GM23338 (cell line): ENCODE measurements around the gene DCPS. TPM values are rescaled to one million over a fixed set of nuclear protein-coding genes. Genes with fewer than 3 reads are reported as not detected.

ENCODE experiments used
- ATAC-seq: fragments of 200-7000 bp; cut with Tn5 transposase; 3 replicates; pipeline ENCODE4 v1.9.1; 2020
- DNase-seq: peaks from one replicate; pipeline ENCODE4 v3.0.0-alpha.2; 2015; ENCODE audit warnings: low spot score
- H2AFZ ChIP-seq: fragments of 200-600 bp; sonication (generic); 2 replicates; pipeline ENCODE4 v1.8.0; 2016; ENCODE audit warnings: antibody characterized with exemption, mild to moderate bottlenecking, moderate library complexity
- H3F3A ChIP-seq: fragments of 200-600 bp; sonication (generic); replicated peaks from 2 replicates; pipeline ENCODE4 v1.8.0; 2017; ENCODE audit warnings: antibody characterized with exemption, mixed run types, low read depth
- H3K27ac ChIP-seq: fragments of 200-600 bp; sonication (generic); 2 replicates; pipeline ENCODE4 v1.6.1; 2016; ENCODE audit warnings: low read depth
- H3K27me3 ChIP-seq: fragments of 200-600 bp; sonication (generic); 2 replicates; pipeline ENCODE4 v1.8.0; 2016; ENCODE audit warnings: mild to moderate bottlenecking, mixed run types, moderate library complexity; ENCODE audit not compliant: insufficient read depth
- H3K36me3 ChIP-seq: fragments of 200-600 bp; sonication (generic); 2 replicates; pipeline ENCODE4 v1.8.0; 2016; ENCODE audit warnings: mild to moderate bottlenecking; ENCODE audit not compliant: insufficient read depth
- H3K4me1 ChIP-seq: fragments of 200-600 bp; sonication (generic); 2 replicates; pipeline ENCODE4 v1.8.0; 2016; ENCODE audit warnings: mild to moderate bottlenecking, moderate library complexity; ENCODE audit not compliant: insufficient read depth
- H3K4me2 ChIP-seq: fragments of 200-600 bp; sonication (generic); 2 replicates; pipeline ENCODE4 v1.7.1; 2017; ENCODE audit warnings: mixed run types
- H3K4me3 ChIP-seq: fragments of 200-600 bp; sonication (generic); 2 replicates; pipeline ENCODE4 v1.6.1; 2016; ENCODE audit warnings: mixed run types
- H3K79me2 ChIP-seq: fragments of 200-600 bp; sonication (generic); replicated peaks from 2 replicates; pipeline ENCODE4 v1.8.0; 2017; ENCODE audit warnings: mild to moderate bottlenecking; ENCODE audit not compliant: insufficient read depth
- H3K9me2 ChIP-seq: fragments of 200-600 bp; sonication (generic); 2 replicates; pipeline ENCODE4 v1.8.0; 2017; ENCODE audit not compliant: insufficient read depth
- H4K20me1 ChIP-seq: fragments of 200-600 bp; sonication (generic); replicated peaks from 2 replicates; pipeline ENCODE4 v1.8.0; 2017; ENCODE audit warnings: mild to moderate bottlenecking; ENCODE audit not compliant: insufficient read depth
- H3K27ac Mint-ChIP-seq: 2 replicates; pipeline ENCODE4 v1.8.0; 2020; ENCODE audit warnings: inconsistent platforms, mild to moderate bottlenecking, moderate library complexity, mixed read lengths
- H3K27me3 Mint-ChIP-seq: 3 replicates; pipeline ENCODE4 v1.8.0; 2022; ENCODE audit warnings: low read depth, mild to moderate bottlenecking, moderate library complexity, mixed read lengths, inconsistent platforms; ENCODE audit not compliant: insufficient read depth, poor library complexity
- H3K36me3 Mint-ChIP-seq: 3 replicates; pipeline ENCODE4 v1.8.0; 2021; ENCODE audit warnings: low read depth, mild to moderate bottlenecking, inconsistent platforms, moderate library complexity, mixed read lengths
- H3K4me1 Mint-ChIP-seq: 3 replicates; pipeline ENCODE4 v1.8.0; 2020; ENCODE audit warnings: mild to moderate bottlenecking, inconsistent platforms, mixed read lengths
- H3K4me3 Mint-ChIP-seq: 3 replicates; pipeline ENCODE4 v1.8.0; 2021; ENCODE audit warnings: moderate library complexity, mild to moderate bottlenecking, inconsistent platforms, mixed read lengths
- H3K9me3 Mint-ChIP-seq: 3 replicates; pipeline ENCODE4 v1.8.0; 2020; ENCODE audit warnings: moderate library complexity, mild to moderate bottlenecking, inconsistent platforms, mixed read lengths
- CREB1 ChIP-seq: fragments of 250-450 bp; sonication (Bioruptor Pico); IDR thresholded peaks from 2 replicates; pipeline ENCODE4 v1.5.0; 2020; ENCODE audit warnings: low read depth, mild to moderate bottlenecking, moderate library complexity
- EZH2 ChIP-seq: fragments of 200-600 bp; sonication (generic); IDR thresholded peaks from one replicate; pipeline ENCODE4 v1.8.0; 2017; ENCODE audit warnings: antibody characterized with exemption, mild to moderate bottlenecking, low read depth; ENCODE audit not compliant: unreplicated experiment
- EZH2phosphoT487 ChIP-seq: fragments of 200-600 bp; sonication (generic); IDR thresholded peaks from one replicate; pipeline ENCODE4 v1.8.1; 2018; ENCODE audit warnings: antibody characterized with exemption; ENCODE audit not compliant: unreplicated experiment
- JUNB ChIP-seq: IDR thresholded peaks from one replicate; pipeline ENCODE4 v1.6.1; 2016; ENCODE audit warnings: antibody characterized with exemption; ENCODE audit not compliant: unreplicated experiment
- NANOG ChIP-seq: IDR thresholded peaks from 2 replicates; pipeline ENCODE4 v1.6.1; 2016; ENCODE audit warnings: antibody characterized with exemption, borderline replicate concordance
- POLR2AphosphoS5 ChIP-seq: IDR thresholded peaks from 2 replicates; pipeline ENCODE4 v1.6.1; 2016; ENCODE audit warnings: antibody characterized with exemption, low read depth
- STAT1 ChIP-seq: IDR thresholded peaks from one replicate; pipeline ENCODE4 v1.6.1; 2016; ENCODE audit warnings: antibody characterized with exemption; ENCODE audit not compliant: unreplicated experiment
- ZNF114 ChIP-seq: fragments of 250-450 bp; sonication (Bioruptor Pico); IDR thresholded peaks from 2 replicates; pipeline ENCODE4 v1.5.0; 2020; ENCODE audit warnings: mild to moderate bottlenecking, moderate library complexity
- ZNF331 ChIP-seq: fragments of 250-450 bp; sonication (Bioruptor Pico); IDR thresholded peaks from 2 replicates; pipeline ENCODE4 v1.5.0; 2020; ENCODE audit warnings: low read depth, mild to moderate bottlenecking, moderate library complexity
- polyA plus RNA-seq: library from polyadenylated mRNA; unstranded; fragments of >200 nt; fragmentation: Nextera tagmentation; extraction: Ambion mirVana; gene quantifications from 2 replicates; pipeline ENCODE4 v1.2.1, GENCODE V29; 2016
- total RNA-seq: library from RNA; depleted of rRNA; stranded (reverse); fragments of >200 nt; shearing (Covaris generic); gene quantifications from 2 replicates; pipeline ENCODE4 v1.2.3, GENCODE V29; 2014
- TF ChIP-seq, protein P1 (sequence below): IDR thresholded peaks from one replicate; pipeline ENCODE4 v1.6.1; 2018; ENCODE audit warnings: antibody characterized with exemption; ENCODE audit not compliant: unreplicated experiment
- TF ChIP-seq, protein P2 (sequence below), 2 experiments: fragments of 200-600 bp in 1 of 2; sonication (generic) in 1 of 2; conservative IDR thresholded peaks; 2 replicates each; pipeline versions ENCODE4 v1.5.1 to v1.6.1; 2016 to 2017; ENCODE audit warnings: antibody characterized with exemption in 2 of 2, low read depth in 2 of 2, mild to moderate bottlenecking in 2 of 2, moderate library complexity in 1 of 2

DCPS gene
- total and polyA plus RNA-seq, 2 experiments from 2014 or later, result 26.8 to 46.4 TPM

GRCh38 chr11:126359431-126360048 is 55.7 kb downstream of the DCPS start (continued):
- TF ChIP-seq, protein P1, sequence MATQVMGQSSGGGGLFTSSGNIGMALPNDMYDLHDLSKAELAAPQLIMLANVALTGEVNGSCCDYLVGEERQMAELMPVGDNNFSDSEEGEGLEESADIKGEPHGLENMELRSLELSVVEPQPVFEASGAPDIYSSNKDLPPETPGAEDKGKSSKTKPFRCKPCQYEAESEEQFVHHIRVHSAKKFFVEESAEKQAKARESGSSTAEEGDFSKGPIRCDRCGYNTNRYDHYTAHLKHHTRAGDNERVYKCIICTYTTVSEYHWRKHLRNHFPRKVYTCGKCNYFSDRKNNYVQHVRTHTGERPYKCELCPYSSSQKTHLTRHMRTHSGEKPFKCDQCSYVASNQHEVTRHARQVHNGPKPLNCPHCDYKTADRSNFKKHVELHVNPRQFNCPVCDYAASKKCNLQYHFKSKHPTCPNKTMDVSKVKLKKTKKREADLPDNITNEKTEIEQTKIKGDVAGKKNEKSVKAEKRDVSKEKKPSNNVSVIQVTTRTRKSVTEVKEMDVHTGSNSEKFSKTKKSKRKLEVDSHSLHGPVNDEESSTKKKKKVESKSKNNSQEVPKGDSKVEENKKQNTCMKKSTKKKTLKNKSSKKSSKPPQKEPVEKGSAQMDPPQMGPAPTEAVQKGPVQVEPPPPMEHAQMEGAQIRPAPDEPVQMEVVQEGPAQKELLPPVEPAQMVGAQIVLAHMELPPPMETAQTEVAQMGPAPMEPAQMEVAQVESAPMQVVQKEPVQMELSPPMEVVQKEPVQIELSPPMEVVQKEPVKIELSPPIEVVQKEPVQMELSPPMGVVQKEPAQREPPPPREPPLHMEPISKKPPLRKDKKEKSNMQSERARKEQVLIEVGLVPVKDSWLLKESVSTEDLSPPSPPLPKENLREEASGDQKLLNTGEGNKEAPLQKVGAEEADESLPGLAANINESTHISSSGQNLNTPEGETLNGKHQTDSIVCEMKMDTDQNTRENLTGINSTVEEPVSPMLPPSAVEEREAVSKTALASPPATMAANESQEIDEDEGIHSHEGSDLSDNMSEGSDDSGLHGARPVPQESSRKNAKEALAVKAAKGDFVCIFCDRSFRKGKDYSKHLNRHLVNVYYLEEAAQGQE, result no peak
- TF ChIP-seq EZH2, result no peak
- TF ChIP-seq, protein P2, sequence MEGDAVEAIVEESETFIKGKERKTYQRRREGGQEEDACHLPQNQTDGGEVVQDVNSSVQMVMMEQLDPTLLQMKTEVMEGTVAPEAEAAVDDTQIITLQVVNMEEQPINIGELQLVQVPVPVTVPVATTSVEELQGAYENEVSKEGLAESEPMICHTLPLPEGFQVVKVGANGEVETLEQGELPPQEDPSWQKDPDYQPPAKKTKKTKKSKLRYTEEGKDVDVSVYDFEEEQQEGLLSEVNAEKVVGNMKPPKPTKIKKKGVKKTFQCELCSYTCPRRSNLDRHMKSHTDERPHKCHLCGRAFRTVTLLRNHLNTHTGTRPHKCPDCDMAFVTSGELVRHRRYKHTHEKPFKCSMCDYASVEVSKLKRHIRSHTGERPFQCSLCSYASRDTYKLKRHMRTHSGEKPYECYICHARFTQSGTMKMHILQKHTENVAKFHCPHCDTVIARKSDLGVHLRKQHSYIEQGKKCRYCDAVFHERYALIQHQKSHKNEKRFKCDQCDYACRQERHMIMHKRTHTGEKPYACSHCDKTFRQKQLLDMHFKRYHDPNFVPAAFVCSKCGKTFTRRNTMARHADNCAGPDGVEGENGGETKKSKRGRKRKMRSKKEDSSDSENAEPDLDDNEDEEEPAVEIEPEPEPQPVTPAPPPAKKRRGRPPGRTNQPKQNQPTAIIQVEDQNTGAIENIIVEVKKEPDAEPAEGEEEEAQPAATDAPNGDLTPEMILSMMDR (conservative IDR thresholded peaks at IDR 0.05; ENCODE audit: low read depth in 2 of 2), result no peak

- H3F3A ChIP-seq, result no peaks in the 10 kb centered on the region
- H3K27ac ChIP-seq, result no peak overlapping the region
- DNase-seq (no peak), ATAC-seq (no peak)
- peaks cover 34% of the 10 kb centered on the region for H3K79me2 ChIP-seq
- H3K27ac Mint-ChIP-seq, result no peak overlapping the region
- no peaks in the 10 kb centered on the region; the same call in 1 of the 2 replicates for H4K20me1 ChIP-seq
- no peaks in the 10 kb centered on the region for H3K27me3 ChIP-seq
- H3K4me1 Mint-ChIP-seq, result peaks cover 50% of the 10 kb centered on the region
- H3K9me3 Mint-ChIP-seq, result no peaks in the 10 kb centered on the region
- no peaks in the 10 kb centered on the region for H3K9me2 ChIP-seq
- peaks cover 6% of the 10 kb centered on the region for H3K27me3 Mint-ChIP-seq
- H2AFZ ChIP-seq, result no peak overlapping the region
- H3K4me1 ChIP-seq, result peaks cover 12% of the 10 kb centered on the region
- H3K36me3 Mint-ChIP-seq, result no peaks in the 10 kb centered on the region; the same call in 2 of the 3 replicates
- H3K36me3 ChIP-seq, result no peaks in the 10 kb centered on the region
- no peak overlapping the region for H3K4me3 Mint-ChIP-seq
- no peak overlapping the region for H3K4me3 ChIP-seq
- H3K4me2 ChIP-seq, result no peak overlapping the region
- no peak for TF ChIP-seq EZH2
- TF ChIP-seq, protein P1, result no peak
- no peak for TF ChIP-seq ZNF331
- no peak for TF ChIP-seq EZH2phosphoT487
- no peak for TF ChIP-seq CREB1 (CRISPR knock-in tag)
- TF ChIP-seq NANOG, result no peak
- TF ChIP-seq STAT1, result no peak
- TF ChIP-seq POLR2AphosphoS5, result no peak
- no peak for TF ChIP-seq ZNF114 (CRISPR knock-in tag)
- no peak for TF ChIP-seq JUNB
- TF ChIP-seq, protein P2 (conservative IDR thresholded peaks at IDR 0.05; ENCODE audit: low read depth in 2 of 2), result no peak
These were observed 56.2 kb downstream of the DCPS start for GRCh38 chr11:126360049-126360446.
